ENCODE data around the gene SH2D1B.

- no peak for TF ChIP-seq CTCF (conservative IDR thresholded peaks at IDR 0.05; ENCODE audit: low read depth, low read length)
- no peak for TF ChIP-seq EZH2 (IDR thresholded peaks at IDR 0.05; ENCODE audit: low read length, unreplicated experiment)
- TF ChIP-seq EZH2phosphoT487 (IDR thresholded peaks at IDR 0.05; ENCODE audit: borderline replicate concordance, low read length) = no peak
Observed at GRCh38 chr1:162381941-162382750, 29.8 kb downstream of the SH2D1B start.
